Common myeloid progenitor, CD34-positive (primary cell): Measurements from ENCODE around the gene LRRC3C.

Experiments
- CTCF ChIA-PET: fragments of 350-600 bp; sonication (Branson Sonifier 250); formaldehyde crosslinking; loops from one replicate; lab custom pipeline; 2021; ENCODE audit warnings: antibody characterized with exemption; lab: Charles Lee
- POLR2A ChIA-PET: fragments of 350-600 bp; sonication (Branson Sonifier 250); formaldehyde crosslinking; loops from one replicate; lab custom pipeline; 2021; ENCODE audit warnings: antibody characterized with exemption; lab: Charles Lee
- DNase-seq, 3 donors: peaks; one replicate each; pipeline versions ENCODE4 v3.0.0 to v3.0.0-alpha.2; 2013
- H3K27ac ChIP-seq, 2 experiments: 1 replicate in 1 of 2; 2 replicates in 1 of 2; pipeline ENCODE4 v1.7.0; 2013; ENCODE audit warnings: inconsistent platforms in 2 of 2, low read length in 2 of 2, mild to moderate bottlenecking in 2 of 2, low read depth in 1 of 2, moderate library complexity in 1 of 2; ENCODE audit not compliant: severe bottlenecking in 2 of 2, insufficient read depth in 1 of 2, poor library complexity in 1 of 2
- H3K27me3 ChIP-seq, 5 experiments: replicated peaks in 2 of 5; 1 replicate in 3 of 5; 2 replicates in 2 of 5; pipeline versions ENCODE4 v1.6.1 to v1.7.0; 2013; ENCODE audit warnings: low read length in 4 of 5, mild to moderate bottlenecking in 2 of 5, moderate library complexity in 2 of 5, inconsistent platforms in 1 of 5; ENCODE audit not compliant: insufficient read depth in 5 of 5, control insufficient read depth in 4 of 5
- H3K36me3 ChIP-seq, 4 experiments: 1 replicate in 2 of 4; 2 replicates in 2 of 4; pipeline versions ENCODE4 v1.6.1 to v1.7.0; 2013; ENCODE audit warnings: low read length in 3 of 4, control low read depth in 1 of 4, mild to moderate bottlenecking in 1 of 4; ENCODE audit not compliant: control insufficient read depth in 4 of 4, insufficient read depth in 4 of 4
- H3K4me1 ChIP-seq, 4 experiments: 1 replicate in 3 of 4; 2 replicates in 1 of 4; pipeline versions ENCODE4 v1.6.1 to v1.7.1; 2013; ENCODE audit warnings: low read length in 3 of 4, mild to moderate bottlenecking in 3 of 4, control low read depth in 1 of 4, inconsistent platforms in 1 of 4, moderate library complexity in 1 of 4; ENCODE audit not compliant: control insufficient read depth in 4 of 4, insufficient read depth in 4 of 4; ENCODE audit errors: control extremely low read depth in 1 of 4
- H3K4me3 ChIP-seq, 7 experiments: 1 replicate in 4 of 7; 2 replicates in 3 of 7; pipeline versions ENCODE4 v1.5.1 to v1.7.0; 2013; ENCODE audit warnings: mild to moderate bottlenecking in 7 of 7, low read length in 6 of 7, moderate library complexity in 6 of 7, inconsistent platforms in 2 of 7, low read depth in 2 of 7, control low read depth in 1 of 7; ENCODE audit not compliant: insufficient read depth in 4 of 7, control insufficient read depth in 1 of 7; ENCODE audit errors: extremely low read depth in 1 of 7
- H3K9me3 ChIP-seq, 5 experiments: 1 replicate in 4 of 5; 2 replicates in 1 of 5; pipeline versions ENCODE4 v1.6.1 to v1.7.1; 2013; ENCODE audit warnings: low read length in 4 of 5, mild to moderate bottlenecking in 2 of 5, inconsistent platforms in 1 of 5, low read depth in 1 of 5, moderate library complexity in 1 of 5; ENCODE audit not compliant: control insufficient read depth in 4 of 5, insufficient read depth in 2 of 5; ENCODE audit errors: control extremely low read depth in 1 of 5
- WGBS: methylation state at CpG from one replicate; pipeline ENCODE4 v1.1.5; 2013; ENCODE audit not compliant: insufficient coverage; 5-methylcytosine and 5-hydroxymethylcytosine counted together

The LRRC3C gene

GRCh38 chr17:39923836-39924690 lies 3.5 kb upstream of the LRRC3C start:
- Histone ChIP-seq H3K27me3 (no peaks in the 10 kb centered on the region), H3K4me3 (no peak overlapping the region), H3K27ac (no peak overlapping the region), H3K4me1 (peaks cover 4 to 72% (median 43%) of the 10 kb centered on the region in 4 experiments), H3K36me3 (peaks cover 7 to 42% (median 34%) of the 10 kb centered on the region in 4 experiments), H3K9me3 (no peaks in the 10 kb centered on the region)
- CTCF ChIA-PET: no interaction called here
- DNase-seq: no peak
- POLR2A ChIA-PET: no interaction called here
- 99% methylated on average over 16 of the region's 17 CpGs for whole genome bisulfite sequencing

GRCh38 chr17:39924691-39925055 lies 2.9 kb upstream of the LRRC3C start:
- Histone ChIP-seq H3K4me3 (no peak overlapping the region), H3K9me3 (no peaks in the 10 kb centered on the region), H3K36me3 (peaks cover 6 to 38% (median 30%) of the 10 kb centered on the region in 4 experiments), H3K4me1 (peaks cover 4 to 74% (median 43%) of the 10 kb centered on the region in 4 experiments), H3K27ac (no peak overlapping the region), H3K27me3 (no peaks in the 10 kb centered on the region)
- WGBS: 100% methylated on average over 3 of the region's 3 CpGs
- ChIA-PET CTCF (no interaction called here), POLR2A (no interaction called here)
- no peak for DNase-seq

GRCh38 chr17:39925282-39926134 lies 2.0 kb upstream of the LRRC3C start:
- ChIA-PET CTCF (interaction anchor here (1.2 to 1.5 kb wide), 2 partner anchors 21 to 53 kb away, joined by 3 to 4 read pairs; no protein-coding TSS in a partner anchor), POLR2A (no interaction called here)
- H3K4me3 ChIP-seq: peak overlapping the region in 3 of 7 experiments; percentile 73 to 81 (median 80)
- H3K27me3 ChIP-seq: no peaks in the 10 kb centered on the region
- peaks cover 4 to 70% (median 43%) of the 10 kb centered on the region in 4 experiments for H3K4me1 ChIP-seq
- DNase-seq: no peak
- H3K27ac ChIP-seq: peak overlapping the region; percentile 20 to 73
- no peaks in the 10 kb centered on the region for H3K9me3 ChIP-seq
- peaks cover 6 to 34% (median 24%) of the 10 kb centered on the region in 4 experiments for H3K36me3 ChIP-seq
- WGBS: 96% methylated on average over 10 of the region's 11 CpGs

GRCh38 chr17:39926135-39926587 lies 1.4 kb upstream of the LRRC3C start:
- H3K9me3 ChIP-seq: no peaks in the 10 kb centered on the region
- ChIA-PET CTCF (interaction anchor here (1.2 to 1.5 kb wide), 2 partner anchors 22 to 53 kb away, joined by 3 to 4 read pairs; no protein-coding TSS in a partner anchor), POLR2A (interaction anchor here (0.6 kb wide), 1 partner anchor 173 kb away, joined by 3 read pairs; no protein-coding TSS in a partner anchor)
- no peaks in the 10 kb centered on the region for H3K27me3 ChIP-seq
- peaks cover 6 to 31% (median 21%) of the 10 kb centered on the region in 4 experiments for H3K36me3 ChIP-seq
- peaks cover 4 to 63% (median 40%) of the 10 kb centered on the region in 4 experiments for H3K4me1 ChIP-seq
- no peak for DNase-seq
- peak overlapping the region; percentile 20 to 73 for H3K27ac ChIP-seq
- WGBS: 22% methylated on average over 4 of the region's 4 CpGs
- H3K4me3 ChIP-seq: peak overlapping the region in 6 of 7 experiments; percentile 73 to 91 (median 78)

- Histone ChIP-seq H3K4me1 (peaks cover 4 to 58% (median 35%) of the 10 kb centered on the region in 4 experiments), H3K27me3 (no peaks in the 10 kb centered on the region), H3K9me3 (no peaks in the 10 kb centered on the region), H3K4me3 (peak overlapping the region; percentile 66 to 91 (median 76)), H3K36me3 (peaks cover 6 to 26% (median 18%) of the 10 kb centered on the region in 4 experiments), H3K27ac (peak overlapping the region; percentile 25 to 73)
- under 1% methylated on average over 15 of the region's 15 CpGs for WGBS
- CTCF ChIA-PET: interaction anchor here (1.2 to 1.5 kb wide), 2 partner anchors 22 to 54 kb away, joined by 3 to 4 read pairs; no protein-coding TSS in a partner anchor
- POLR2A ChIA-PET: interaction anchor here (0.5 to 0.7 kb wide), 4 partner anchors 28 to 1860 kb away, joined by 3 to 6 read pairs (median 3); partner anchors contain the start of gene JUP
- DNase-seq: peak in 2 of 3 donors; percentile 44 to 60
These were observed 888 bp upstream of the LRRC3C start for GRCh38 chr17:39926588-39927100.
